HCT116 (cell line): Measurements from ENCODE around the gene TUBD1.

Experiments
- ATF3 ChIP-seq: IDR thresholded peaks from 2 replicates; pipeline ENCODE4 v1.6.1; 2012
- JUND ChIP-seq: IDR thresholded peaks from 2 replicates; pipeline ENCODE4 v1.6.1; 2012

- no peak for TF ChIP-seq ATF3
- TF ChIP-seq JUND: no peak
Observed at GRCh38 chr17:59878624-59879023, 14.1 kb downstream of the TUBD1 start.
